ENCODE data around the gene PLSCR3. TPM values are rescaled to one million over a fixed set of nuclear protein-coding genes. Genes with fewer than 3 reads are reported as not detected.

The PLSCR3 gene
- total RNA-seq, 1 experiment from 2014 or later: 31.5 TPM

DNA sequence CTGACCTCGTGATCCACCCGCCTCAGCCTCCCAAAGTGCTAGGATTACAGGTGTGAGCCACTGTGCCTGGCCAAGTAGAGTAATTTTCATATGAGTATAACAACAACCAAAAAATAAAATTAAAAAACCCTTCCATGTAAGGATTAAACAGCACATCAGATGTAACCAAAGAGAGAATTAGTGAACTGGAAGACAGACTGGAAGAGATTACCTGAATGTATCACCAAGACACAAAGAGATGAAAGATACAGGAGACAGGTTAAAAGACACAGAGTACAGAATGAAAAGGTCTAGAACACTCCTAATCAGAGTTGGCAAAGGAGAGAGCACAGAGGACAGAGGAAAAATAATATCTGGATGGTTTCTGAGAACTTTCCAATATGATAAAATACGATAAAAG, 15.2 kb downstream of the PLSCR3 start:
- Histone ChIP-seq H2AFZ (ENCODE audit: low read length) (no peak overlapping the region), H2BK5ac (ENCODE audit: insufficient read length, low read length) (no peak overlapping the region), H3K4me1 (ENCODE audit: insufficient read depth, low read length) (no peaks in the 10 kb centered on the region), H3K79me2 (ENCODE audit: insufficient read depth, low read length) (no peaks in the 10 kb centered on the region), H3K9ac (ENCODE audit: extremely low read depth, insufficient read length, low read length) (no peak overlapping the region), H2AK5ac (ENCODE audit: insufficient read length, low read length) (no peak overlapping the region), H4K8ac (replicated peaks; ENCODE audit: insufficient read length, low read depth, low read length) (no peak overlapping the region), H3K56ac (ENCODE audit: insufficient read length, low read depth, low read length) (no peak overlapping the region), H4K20me1 (ENCODE audit: control insufficient read depth, insufficient read depth, insufficient read length) (no peaks in the 10 kb centered on the region), H2BK120ac (ENCODE audit: low read depth, low read length, poor library complexity, severe bottlenecking) (no peak overlapping the region), H4K91ac (ENCODE audit: insufficient read length, low read depth, low read length) (no peak overlapping the region), H3K4me2 (ENCODE audit: insufficient read depth, insufficient read length, low read length) (no peak overlapping the region), H3T11ph (ENCODE audit: low read length) (no peak overlapping the region), H2BK12ac (ENCODE audit: insufficient read length, low read depth, low read length) (no peak overlapping the region), H3K27me3 (ENCODE audit: insufficient read depth, low read length) (peaks cover 11% of the 10 kb centered on the region; the same call in 1 of the 2 replicates), H4K5ac (ENCODE audit: insufficient read length, low read depth, low read length) (no peak overlapping the region), H3K4ac (ENCODE audit: low read depth, low read length) (no peak overlapping the region), H3K27ac (ENCODE audit: insufficient read length, low read depth, low read length) (no peak overlapping the region), H3K23ac (ENCODE audit: insufficient read length, low read depth, low read length) (no peak overlapping the region), H3K18ac (ENCODE audit: insufficient read length, low read depth, low read length) (no peak overlapping the region), H2BK20ac (ENCODE audit: low read depth, low read length, poor library complexity, severe bottlenecking) (no peak overlapping the region), H3K14ac (ENCODE audit: insufficient read depth, low read length) (no peak overlapping the region), H3K9me3 (ENCODE audit: control insufficient read depth, low read depth, low read length) (no peaks in the 10 kb centered on the region), H2BK15ac (ENCODE audit: low read depth, low read length) (no peak overlapping the region), H3K79me1 (ENCODE audit: insufficient read depth, low read depth, low read length, poor library complexity, severe bottlenecking) (no peaks in the 10 kb centered on the region), H3K23me2 (ENCODE audit: insufficient read length, low read depth, low read length, poor library complexity, severe bottlenecking) (peaks cover 14% of the 10 kb centered on the region)
- Mint-ChIP-seq H3K27me3 (ENCODE audit: low read depth) (peaks cover 49% of the 10 kb centered on the region), H3K36me3 (ENCODE audit: insufficient read depth in 1 of 3, low read depth in 3 of 3) (peaks cover 5 to 7% (median 5%) of the 10 kb centered on the region in 3 experiments; a peak in 5 of 7 replicates), H3K4me1 (peaks cover 18% of the 10 kb centered on the region in 2 experiments), H3K4me3 (no peak overlapping the region; a peak in 1 of 5 replicates), H3K9me3 (peaks cover 7% of the 10 kb centered on the region in 2 experiments), H3K27ac (no peak overlapping the region)
- no peak for DNase-seq
- TF ChIP-seq, protein P1, sequence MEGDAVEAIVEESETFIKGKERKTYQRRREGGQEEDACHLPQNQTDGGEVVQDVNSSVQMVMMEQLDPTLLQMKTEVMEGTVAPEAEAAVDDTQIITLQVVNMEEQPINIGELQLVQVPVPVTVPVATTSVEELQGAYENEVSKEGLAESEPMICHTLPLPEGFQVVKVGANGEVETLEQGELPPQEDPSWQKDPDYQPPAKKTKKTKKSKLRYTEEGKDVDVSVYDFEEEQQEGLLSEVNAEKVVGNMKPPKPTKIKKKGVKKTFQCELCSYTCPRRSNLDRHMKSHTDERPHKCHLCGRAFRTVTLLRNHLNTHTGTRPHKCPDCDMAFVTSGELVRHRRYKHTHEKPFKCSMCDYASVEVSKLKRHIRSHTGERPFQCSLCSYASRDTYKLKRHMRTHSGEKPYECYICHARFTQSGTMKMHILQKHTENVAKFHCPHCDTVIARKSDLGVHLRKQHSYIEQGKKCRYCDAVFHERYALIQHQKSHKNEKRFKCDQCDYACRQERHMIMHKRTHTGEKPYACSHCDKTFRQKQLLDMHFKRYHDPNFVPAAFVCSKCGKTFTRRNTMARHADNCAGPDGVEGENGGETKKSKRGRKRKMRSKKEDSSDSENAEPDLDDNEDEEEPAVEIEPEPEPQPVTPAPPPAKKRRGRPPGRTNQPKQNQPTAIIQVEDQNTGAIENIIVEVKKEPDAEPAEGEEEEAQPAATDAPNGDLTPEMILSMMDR (conservative IDR thresholded peaks at IDR 0.05): no peak
- no CpG with 5 or more reads among the region's 3 CpGs for WGBS (ENCODE audit: extremely low coverage, insufficient read length, low lambda C conversion rate)

Data from H9 (cell line).